Jurkat, Clone E6-1 (cell line): ENCODE data around the gene ATXN7L3.

Source experiments
- DNase-seq: peaks from one replicate; pipeline ENCODE4 v3.0.0-alpha.2; 2011; ENCODE audit warnings: low read depth, low spot score
- H3K4me3 ChIP-seq: 2 replicates; pipeline ENCODE4 v1.5.1; 2011; ENCODE audit warnings: mild to moderate bottlenecking, low read length, control low read depth, moderate library complexity

ATXN7L3 gene

DNA sequence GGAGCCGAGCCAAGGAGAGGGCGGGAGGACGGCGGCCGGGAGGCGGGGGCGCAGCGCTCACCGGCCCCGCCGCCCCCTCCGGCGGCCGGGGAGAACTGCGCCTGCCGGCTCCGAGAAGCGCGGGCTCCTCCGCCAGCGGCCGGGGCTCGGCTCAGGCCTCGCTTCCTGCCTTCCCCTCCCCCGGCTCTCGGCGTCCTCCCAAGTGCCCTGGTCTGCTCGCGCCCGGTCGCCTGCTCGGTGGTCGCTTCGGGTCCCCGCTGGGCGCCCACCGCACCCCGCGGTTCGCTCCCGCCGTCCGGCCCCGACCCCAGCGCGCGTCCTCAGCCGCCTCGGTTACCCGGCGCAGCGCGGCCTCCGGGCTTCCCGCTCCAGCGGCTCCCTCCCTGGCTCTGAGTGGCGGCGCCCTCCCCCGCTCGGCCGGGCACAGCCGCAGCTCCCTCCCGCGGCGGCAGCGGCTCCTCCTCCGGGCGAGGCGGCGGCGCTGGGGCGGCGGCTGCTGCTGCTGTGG is 19.5 kb upstream of the ATXN7L3 start:
- DNase-seq = peak; percentile 48
- peak overlapping the region; percentile 68 for H3K4me3 ChIP-seq

DNA sequence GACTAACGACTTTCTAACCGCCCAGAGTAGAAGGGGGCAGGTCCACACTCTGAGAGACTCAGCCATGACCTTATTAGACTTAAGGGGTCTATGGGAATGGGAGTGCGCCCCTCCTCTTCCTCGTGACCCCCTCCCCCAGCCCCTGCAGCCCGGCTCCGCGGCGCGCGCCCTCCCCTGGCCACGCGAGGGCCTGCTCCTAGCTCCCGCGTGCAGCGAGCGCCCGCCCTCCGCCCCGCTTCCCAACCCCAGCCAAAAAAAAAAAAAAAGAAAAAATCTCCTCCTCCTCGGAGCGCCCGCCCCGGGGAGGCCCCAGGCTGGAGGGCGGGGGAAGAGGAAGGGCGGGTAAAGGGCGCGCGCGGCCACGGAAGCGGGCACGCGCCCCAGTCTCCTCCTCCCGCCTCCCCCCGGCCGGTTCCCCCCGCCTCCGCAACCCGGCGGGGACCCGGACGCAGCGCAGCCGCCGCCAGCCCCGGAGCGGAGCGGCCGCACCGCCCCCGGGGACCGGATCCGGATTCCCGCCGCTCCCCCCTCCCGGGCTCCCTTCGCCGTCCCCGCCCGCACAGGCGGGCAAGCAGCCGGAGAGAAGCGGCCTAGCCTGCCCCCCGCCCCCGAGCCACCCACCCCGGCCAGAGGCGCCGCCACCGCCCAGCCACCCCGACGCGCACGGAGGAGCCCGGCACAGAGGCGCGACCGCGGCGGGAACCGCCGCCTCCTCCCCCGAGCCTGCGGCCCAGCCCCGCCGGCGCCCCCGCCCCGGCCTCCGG is 18.8 kb upstream of the ATXN7L3 start:
- H3K4me3 ChIP-seq = peak overlapping the region; percentile 98
- peak; percentile 85 for DNase-seq

DNA sequence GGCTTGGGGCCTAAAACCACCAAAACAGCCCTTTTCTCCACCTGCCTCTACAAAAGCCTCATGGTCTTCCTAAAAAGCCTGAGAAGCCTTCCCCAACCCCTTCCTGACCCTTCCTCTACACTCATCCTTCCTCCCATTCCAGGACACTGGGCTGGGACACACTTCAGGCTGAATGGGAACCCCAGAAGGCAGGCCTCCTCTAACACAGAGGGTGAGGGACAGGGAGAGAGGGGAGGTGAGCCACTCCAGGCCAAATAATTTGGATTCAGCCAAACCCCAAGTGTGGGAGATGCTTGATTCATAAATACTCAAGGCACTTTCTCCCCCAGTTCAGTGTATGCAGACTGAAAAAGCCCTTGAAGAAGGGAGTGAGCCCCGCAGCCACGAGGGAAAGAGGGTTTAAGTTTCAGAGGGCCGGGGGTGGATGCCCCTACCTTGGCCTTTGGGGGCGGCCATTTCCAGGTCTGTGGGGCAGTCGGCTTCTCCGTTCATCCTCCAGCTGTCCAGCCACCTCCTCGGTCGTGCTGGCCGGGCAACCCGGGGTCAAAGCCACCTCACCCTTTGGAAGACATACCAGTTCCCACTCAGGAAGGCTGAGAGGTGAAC is 18.2 kb upstream of the ATXN7L3 start:
- DNase-seq = no peak
- peak overlapping the region; percentile 98 for H3K4me3 ChIP-seq

DNA sequence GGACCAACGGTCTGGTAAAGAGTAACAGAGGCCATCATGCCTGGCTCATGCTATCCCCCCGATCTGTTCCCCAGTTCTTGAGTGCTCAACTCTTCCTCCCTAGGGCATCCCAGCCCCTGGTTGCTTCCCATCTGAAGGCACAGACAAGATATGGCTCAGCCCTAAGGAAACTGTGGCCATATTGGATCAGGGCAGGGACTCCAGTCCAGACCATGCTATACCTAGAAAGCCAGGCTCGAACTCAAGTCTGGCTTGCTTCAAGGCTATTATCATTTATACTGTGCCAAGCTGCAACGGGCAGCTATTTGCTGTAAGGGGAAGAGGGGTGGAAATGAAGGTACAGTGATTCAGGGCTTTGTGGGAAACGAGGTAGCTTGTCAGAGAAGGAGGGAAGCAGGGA is 17.0 kb upstream of the ATXN7L3 start:
- H3K4me3 ChIP-seq = peak overlapping the region; percentile 98
- DNase-seq = no peak

DNA sequence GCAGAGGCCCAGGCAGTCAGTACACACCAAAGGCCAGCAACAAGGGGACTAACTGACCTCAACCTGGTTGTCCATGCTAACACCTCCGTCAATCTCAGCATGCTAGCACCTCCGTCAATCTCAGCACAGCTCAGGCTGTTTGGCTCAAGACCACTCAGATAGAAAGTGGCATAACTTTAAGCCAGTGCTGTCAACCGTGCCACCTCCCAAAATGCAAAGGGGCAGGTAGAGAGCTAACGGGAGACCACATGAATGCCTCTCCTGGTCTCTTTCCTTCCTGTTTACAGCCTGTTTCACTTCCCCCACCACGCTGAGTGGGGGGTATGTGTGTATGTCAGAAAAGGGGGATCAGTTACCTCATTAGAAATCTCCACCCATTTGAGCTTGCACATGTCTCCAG is 16.5 kb upstream of the ATXN7L3 start:
- DNase-seq = peak; percentile 80
- H3K4me3 ChIP-seq = peak overlapping the region; percentile 98

DNA sequence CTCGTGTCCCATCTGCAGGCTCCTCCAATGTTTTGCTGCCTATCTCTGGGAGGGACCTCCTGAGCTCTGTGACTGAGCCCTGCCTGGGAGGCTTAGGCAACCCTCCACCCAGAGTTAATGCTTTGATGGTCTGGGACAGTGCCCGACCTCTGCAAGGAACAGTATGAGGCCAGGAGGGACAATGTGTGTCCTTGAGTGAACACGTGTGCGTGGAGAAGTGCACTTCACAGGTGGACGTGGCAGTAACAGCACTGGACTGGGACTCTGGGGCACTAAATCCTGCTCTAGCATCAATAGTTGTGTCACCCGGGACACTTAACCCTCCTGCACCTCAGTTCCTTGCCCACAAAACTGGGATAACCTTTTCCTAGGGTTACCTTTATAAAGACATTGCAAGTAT is 15.2 kb upstream of the ATXN7L3 start:
- no peak for DNase-seq
- no peak overlapping the region for H3K4me3 ChIP-seq

DNA sequence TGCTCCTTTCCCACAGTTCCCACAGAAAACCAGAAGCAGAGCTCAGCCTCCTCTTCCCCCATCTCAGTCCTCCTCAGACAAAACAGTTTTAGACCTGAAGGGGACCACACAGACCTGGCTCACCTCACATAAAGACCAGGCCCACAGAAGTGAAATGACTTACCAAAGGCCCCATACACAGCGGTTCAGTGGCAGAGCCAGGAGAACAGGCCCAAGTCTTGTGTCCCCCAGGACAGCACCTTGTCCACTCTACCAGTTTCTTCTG is 14.5 kb upstream of the ATXN7L3 start:
- no peak overlapping the region for H3K4me3 ChIP-seq
- DNase-seq = no peak

DNA sequence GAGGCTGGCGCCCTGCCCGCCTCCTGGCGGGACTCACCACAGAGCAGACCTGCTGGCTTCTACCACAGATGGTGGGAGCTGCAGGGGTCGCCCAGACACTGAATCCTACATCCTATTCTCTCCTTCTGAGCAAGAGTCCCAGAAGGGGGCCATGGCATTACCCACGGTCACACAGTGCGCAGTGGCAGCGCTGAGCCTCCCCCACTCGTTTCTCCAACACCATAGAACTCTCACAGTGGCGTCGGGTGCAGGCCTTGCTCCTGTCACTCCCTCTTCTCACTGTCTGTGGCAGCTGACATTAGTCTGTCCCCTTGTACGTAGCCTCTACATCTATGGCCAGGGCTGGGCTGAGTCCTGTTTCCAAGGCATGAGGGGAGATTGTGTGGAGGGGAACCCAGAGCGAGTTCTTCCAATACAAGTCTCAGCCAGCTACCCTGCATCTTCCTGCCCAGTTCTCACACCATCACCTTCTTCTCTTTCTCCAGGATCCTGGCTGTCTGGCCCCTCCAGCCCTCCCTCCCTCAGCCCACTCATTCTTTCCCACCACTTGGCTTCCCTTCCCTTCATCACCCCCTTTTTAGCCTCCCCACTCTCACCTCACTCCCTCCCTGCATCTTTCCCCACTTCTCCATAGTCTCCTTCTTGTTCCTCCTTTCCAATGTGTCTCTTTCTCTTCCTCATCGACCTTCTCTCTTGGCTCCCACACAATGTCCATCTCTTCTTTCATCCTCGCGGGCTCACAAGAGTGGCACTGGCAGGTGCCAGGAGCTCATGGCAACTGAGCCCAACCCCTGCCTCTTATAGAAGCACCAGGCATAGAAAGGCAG is 13.9 kb upstream of the ATXN7L3 start:
- no peak for DNase-seq

DNA sequence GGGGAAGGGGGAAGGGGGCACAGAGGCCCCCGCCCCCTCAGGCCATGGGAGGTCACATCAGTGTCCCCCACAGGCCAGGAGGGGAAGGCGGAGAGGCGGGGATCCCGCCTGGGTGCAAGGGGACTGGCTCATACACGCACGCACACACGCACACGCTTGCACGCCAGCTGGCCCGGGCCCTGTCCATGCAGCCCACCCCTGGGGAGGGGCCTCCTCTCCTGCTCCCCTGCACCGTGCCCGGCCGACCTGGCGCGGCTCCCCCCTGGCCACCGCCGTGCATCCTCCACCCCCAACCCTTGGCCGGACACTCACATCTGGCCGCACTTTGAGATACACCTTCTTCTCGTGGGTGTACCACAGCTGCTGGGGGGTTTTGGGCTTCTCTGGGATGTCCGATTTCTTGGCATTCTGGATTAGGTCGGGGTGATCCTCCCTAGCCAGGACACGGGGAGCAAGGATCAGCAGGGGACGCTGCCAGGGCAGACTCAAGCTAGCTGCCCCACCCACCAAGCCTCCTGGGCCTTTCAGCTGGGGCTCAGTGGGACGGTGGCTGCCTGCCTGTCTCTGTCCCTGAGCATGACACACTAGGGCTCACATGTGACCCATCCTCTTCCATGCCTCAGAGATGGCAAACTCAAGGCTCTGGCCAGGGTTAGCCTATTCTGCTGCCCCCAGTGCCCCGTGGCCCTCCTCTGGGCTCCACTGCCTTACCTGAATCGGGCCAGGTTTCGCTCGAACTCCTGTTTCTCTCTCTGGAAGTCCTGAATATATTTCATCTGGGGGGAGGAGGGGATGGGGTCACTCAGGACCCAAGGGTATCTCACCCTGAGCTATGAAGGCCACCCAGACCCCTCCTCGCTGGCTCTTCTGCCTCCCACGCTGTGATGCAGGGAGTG is 13.1 kb upstream of the ATXN7L3 start:
- DNase-seq = no peak

More for the DNA sequence above, 13.9 kb upstream of the ATXN7L3 start:
- no peak overlapping the region for H3K4me3 ChIP-seq

DNA sequence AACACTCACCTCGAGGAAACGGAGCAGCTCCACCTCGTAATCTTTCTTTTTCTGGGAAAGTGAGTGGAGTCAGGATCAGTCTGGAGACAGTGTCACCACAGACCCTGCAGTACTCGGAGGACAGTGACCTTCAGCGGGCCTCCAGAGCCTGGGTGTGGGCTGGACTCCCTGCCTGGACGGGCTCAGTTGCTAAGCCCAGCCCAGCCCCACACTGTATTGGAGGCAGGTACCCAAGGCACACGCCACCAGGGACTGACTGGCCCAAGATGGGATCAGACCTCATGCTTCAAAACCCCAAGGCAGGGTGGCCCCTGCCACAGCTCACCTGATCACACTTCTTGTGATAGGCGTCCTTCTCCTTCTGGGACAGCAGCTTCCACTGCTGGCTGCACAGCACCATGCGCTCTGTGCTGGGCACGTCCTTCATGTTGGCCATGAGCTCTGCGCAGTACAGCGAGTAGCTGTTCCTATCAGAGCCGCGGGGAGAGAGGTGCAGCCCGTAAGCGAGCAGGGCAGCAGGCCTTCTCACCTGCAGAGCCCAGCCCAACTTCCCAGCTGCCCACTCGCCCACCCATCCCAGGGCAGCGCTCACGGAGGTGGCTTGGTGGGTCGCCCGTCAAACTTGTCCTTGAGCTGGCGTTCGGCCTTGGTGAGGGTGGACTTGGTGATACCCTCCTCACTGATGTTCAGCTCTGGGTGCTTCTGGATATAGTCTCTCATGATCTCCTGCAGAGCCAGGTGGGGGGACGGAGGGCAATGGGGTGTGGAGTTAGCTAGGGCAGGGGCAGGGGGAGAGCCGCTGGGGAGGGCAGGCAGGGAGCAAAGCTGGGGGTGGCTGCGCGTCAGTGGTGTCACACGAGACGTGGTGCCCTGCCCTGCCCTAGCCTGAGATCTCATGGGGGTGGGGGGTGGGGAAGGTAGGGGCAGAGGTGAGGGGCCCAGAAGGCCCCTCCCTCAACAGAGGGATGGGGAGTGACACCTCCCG is 11.9 kb upstream of the ATXN7L3 start:
- H3K4me3 ChIP-seq = no peak overlapping the region
- DNase-seq = no peak

More for the DNA sequence above, 13.1 kb upstream of the ATXN7L3 start:
- no peak overlapping the region for H3K4me3 ChIP-seq

DNA sequence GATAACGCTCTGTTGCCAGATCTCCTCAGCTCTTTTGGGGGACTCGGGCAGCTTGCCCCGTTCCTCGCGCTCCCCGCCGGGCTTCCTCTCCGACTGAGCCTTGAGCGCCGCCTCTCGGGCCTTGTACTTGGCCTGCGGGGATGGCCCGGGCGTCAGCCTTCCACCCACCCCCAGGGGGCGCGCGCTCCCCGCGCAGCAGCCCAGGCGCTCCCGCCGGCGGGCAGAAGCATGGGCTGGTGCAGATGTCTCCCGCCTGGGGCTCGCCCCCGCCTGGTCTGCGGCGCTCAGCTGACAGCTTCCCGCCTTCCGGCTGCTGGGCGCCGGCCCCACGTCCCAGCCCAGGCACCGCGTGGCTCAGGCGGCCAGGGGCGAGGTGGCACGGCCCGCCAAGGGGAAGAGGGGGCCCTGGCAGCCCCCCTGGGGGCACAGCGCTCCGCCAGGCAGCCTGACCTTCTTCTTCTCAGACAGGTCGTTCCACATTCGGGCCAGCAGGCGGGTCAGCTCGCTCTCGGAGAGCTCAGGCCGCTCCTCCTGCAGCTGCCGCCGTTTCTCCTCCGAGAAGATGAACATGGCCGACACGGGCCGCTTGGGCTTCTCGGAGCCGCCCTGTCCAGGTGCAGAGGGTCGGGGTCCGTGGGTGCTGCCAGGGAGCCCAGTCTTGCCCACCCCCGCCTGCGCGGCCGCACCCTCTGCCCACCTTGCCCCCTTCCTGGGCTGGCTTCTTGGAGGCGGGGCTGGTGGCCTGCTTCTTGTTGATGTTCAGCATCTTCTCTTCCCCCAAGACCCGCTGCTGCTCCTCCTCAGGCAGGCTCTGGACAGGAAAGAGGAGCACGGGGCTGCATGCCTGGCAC is 10.9 kb upstream of the ATXN7L3 start:
- H3K4me3 ChIP-seq = no peak overlapping the region
- peak; percentile 83 for DNase-seq

DNA sequence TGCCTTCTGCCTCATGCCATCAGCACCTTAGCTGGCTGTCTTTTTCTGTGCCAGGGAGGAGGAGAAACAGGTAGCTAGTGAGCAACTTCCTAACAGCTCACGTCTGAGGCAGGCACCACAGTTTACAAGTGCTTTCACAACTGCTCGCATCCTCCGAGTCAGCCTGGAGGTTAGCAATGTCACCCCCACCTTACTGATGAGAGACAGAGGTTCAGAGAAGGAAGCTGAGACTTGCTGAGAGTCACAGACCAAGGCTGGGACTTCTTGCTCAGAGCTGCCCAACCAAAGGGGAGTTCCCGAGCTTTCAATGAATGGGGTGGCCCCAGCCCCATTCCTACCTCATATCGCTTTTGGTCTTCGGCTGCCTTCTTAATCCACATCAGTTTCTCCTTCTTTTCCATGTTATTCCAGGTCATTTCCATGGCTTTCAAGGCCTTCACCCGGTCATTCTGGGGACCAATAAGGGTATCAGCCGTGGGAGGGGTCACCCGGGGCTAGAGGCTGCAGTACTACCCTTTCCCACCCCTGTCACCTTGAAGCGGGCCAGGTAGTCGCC is 10.2 kb upstream of the ATXN7L3 start:
- H3K4me3 ChIP-seq = no peak overlapping the region
- DNase-seq = no peak

DNA sequence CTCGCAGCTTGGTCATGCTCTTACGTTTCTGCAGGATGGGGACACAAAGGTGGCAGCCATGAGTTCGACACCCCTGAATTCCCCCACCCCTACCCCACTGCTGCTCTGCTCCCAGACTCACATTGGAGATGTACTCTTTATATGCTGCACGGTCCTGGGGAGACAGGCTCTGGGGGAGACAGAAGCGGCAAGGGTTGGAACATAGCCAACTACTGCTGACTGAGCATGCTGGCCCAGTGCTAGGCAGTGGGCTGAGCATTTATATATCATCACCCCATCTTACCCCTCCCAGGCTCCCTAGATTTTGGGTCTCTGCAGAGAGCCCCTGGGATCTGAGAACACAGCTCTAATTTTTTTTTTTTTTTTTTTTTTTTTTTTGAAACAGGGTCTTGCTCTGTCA is 8.1 kb upstream of the ATXN7L3 start:
- H3K4me3 ChIP-seq = no peak overlapping the region
- DNase-seq = no peak

DNA sequence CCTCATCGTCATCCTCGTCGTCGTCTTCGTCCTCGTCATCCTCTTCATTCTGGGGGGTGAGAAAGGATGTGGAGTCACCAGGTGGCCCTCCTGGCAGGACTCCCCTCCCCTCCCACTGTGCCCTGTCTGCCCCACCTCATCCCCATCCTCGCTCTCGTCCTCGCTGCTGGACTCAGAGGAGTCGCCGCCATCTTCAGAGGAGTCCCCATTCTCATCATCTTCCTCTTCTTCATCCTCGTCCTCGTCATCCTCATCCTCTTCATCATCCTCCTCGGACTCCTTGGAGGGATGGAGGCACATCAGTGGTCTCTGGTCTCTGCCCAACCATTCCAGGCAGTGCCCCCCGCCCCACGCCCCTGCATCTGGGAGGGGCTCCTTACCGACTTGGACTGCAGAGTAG is 7.6 kb upstream of the ATXN7L3 start:
- DNase-seq = no peak
- no peak overlapping the region for H3K4me3 ChIP-seq

DNA sequence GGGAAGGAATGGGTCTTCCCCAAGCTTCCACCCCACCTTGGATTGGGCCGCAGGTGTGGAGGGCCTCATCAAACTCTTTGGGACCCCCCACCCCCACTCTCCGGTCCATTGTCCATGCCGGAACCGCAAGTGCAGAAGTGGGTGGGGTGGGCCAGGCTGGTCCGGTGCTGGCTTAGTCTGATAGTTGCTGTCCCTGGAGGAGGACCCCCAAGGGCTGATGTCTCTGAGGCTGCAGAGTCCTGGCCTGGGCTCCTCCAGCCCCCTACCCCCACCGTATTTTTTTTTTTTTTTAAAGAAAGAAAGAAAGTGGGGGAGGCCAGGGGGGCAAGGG is 7.1 kb upstream of the ATXN7L3 start:
- H3K4me3 ChIP-seq = no peak overlapping the region
- DNase-seq = no peak

DNA sequence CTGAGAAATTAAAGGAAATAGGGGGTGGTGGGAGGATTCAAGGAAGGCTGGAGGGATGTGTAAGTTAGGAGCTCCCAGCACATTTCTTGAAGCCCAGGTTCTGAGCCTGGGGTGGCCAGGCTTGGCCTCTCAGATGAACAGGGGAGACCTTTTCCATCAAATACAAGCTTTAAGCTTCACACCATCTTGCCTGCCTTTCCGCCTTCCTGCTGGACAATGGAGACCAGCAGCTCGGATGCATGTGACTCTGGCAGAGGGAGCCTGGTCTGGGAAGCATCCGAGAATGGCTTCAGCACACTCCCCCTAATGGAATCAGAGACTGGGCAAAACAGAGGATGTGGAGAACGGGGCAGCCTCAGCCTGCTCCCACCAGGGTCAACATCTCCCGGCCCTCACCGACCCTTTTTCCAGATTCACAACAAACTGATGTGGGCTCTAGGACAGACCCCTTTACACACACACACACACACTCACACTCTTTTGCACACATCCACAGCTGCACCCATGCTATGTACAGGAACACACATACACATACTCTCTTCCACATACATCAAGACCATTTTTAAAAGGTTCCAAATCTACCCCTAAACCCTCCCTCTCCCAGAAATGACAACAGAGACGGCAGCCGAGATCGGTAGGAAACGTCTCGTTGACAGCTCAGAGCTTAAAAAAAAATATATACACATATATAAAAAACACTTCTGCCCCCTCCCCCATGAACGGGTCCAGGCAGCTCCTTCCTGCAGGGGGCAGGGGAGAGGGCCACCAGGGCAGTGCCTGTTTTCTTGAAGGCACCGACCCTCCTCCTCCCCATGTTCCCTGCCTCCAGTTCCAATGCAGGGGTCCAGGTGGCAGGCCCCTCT is 6.5 kb upstream of the ATXN7L3 start:
- no peak overlapping the region for H3K4me3 ChIP-seq
- no peak for DNase-seq
